Smooth muscle cell (in vitro differentiated cells): ENCODE measurements around the gene ATXN7L1. TPM values are rescaled to one million over a fixed set of nuclear protein-coding genes. Genes with fewer than 3 reads are reported as not detected.

ENCODE experiments used
- DNase-seq: peaks from one replicate; lab custom pipeline; 2025; ENCODE audit not compliant: unreplicated experiment; lab: John Stamatoyannopoulos, UW
- H2AFZ ChIP-seq: fragments of 200-600 bp; sonication (generic); 2 replicates; pipeline ENCODE4 v1.6.0; 2016; ENCODE audit warnings: antibody characterized with exemption, low read depth, mild to moderate bottlenecking
- H3F3A ChIP-seq: fragments of 200-600 bp; sonication (generic); 2 replicates; pipeline ENCODE4 v1.6.0; 2017; ENCODE audit warnings: antibody characterized with exemption, low read depth
- H3K27ac ChIP-seq: fragments of 200-600 bp; sonication (generic); 2 replicates; pipeline ENCODE4 v1.5.1; 2016; ENCODE audit warnings: low read depth, mild to moderate bottlenecking
- H3K27me3 ChIP-seq: fragments of 200-600 bp; sonication (generic); 2 replicates; pipeline ENCODE4 v1.6.1; 2016; ENCODE audit warnings: low read depth, mild to moderate bottlenecking
- H3K36me3 ChIP-seq: fragments of 200-600 bp; sonication (generic); 2 replicates; pipeline ENCODE4 v1.5.1; 2016; ENCODE audit warnings: low read depth
- H3K4me1 ChIP-seq: fragments of 200-600 bp; sonication (generic); 2 replicates; pipeline ENCODE4 v1.5.1; 2016; ENCODE audit warnings: low read depth
- H3K4me2 ChIP-seq: fragments of 200-600 bp; sonication (generic); 2 replicates; pipeline ENCODE4 v1.6.0; 2016; ENCODE audit warnings: mild to moderate bottlenecking
- H3K4me3 ChIP-seq: fragments of 200-600 bp; sonication (generic); 2 replicates; pipeline ENCODE4 v1.5.1; 2016; ENCODE audit warnings: mild to moderate bottlenecking
- H3K79me2 ChIP-seq: fragments of 200-600 bp; sonication (generic); 2 replicates; pipeline ENCODE4 v1.6.0; 2016; ENCODE audit warnings: low read depth, mild to moderate bottlenecking
- H3K9ac ChIP-seq: fragments of 200-600 bp; sonication (generic); 2 replicates; pipeline ENCODE4 v1.6.0; 2016; ENCODE audit warnings: low read depth
- H3K9me3 ChIP-seq: fragments of 200-600 bp; sonication (generic); replicated peaks from 2 replicates; pipeline ENCODE4 v1.5.1; 2016; ENCODE audit warnings: low read depth
- H4K20me1 ChIP-seq: fragments of 200-600 bp; sonication (generic); 2 replicates; pipeline ENCODE4 v1.6.0; 2016; ENCODE audit warnings: low read depth
- CTCF ChIP-seq: fragments of 200-600 bp; sonication (generic); IDR thresholded peaks from 2 replicates; pipeline ENCODE4 v1.5.1; 2017; ENCODE audit warnings: borderline replicate concordance, mild to moderate bottlenecking, antibody characterized with exemption; ENCODE audit not compliant: insufficient read depth, poor library complexity, severe bottlenecking
- WGBS: methylation state at CpG from one replicate; pipeline ENCODE4 v1.1.7; 2016; ENCODE audit warnings: low lambda C conversion rate; 5-methylcytosine and 5-hydroxymethylcytosine counted together
- polyA plus RNA-seq: library from polyadenylated mRNA; unstranded; fragments of >200 nt; fragmentation: Nextera tagmentation; extraction: Ambion mirVana; gene quantifications from 2 replicates; pipeline ENCODE4 v1.2.1, GENCODE V29; 2016
- total RNA-seq: library from RNA; depleted of rRNA; stranded (reverse); fragments of >200 nt; gene quantifications from 2 replicates; pipeline ENCODE4 v1.2.3, GENCODE V29; 2014

Gene ATXN7L1
- total and polyA plus RNA-seq, 2 experiments from 2014 or later, result 3.3 to 4.4 TPM

DNA sequence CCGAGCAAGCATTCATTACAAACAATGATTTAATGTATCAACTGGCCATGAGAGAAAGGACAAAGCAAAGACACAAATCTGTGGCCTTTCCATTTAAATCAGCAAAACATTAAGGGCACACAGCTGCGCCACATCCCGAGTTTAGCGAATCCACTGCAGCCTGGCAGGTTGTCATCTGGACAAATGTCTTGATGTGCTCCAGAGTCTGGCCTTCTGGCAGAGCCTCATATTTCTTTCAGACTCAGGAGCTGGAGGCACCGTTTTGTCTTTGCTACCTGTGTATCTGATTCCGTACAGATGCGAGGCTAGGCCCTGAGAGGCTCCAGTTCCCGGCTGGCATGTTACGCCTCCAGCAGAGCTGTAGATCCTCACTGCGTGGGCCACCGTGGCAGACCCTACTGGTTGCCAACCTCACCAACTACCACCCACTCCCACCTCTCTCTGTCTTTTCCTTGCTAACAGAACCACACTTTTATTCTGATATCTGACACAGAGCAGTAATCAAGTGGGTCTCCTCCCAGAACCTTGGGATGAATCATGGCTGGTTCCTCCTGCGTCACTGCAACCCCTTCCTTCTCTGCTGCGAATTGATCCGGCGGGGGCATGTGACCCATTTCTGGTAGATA, 254.2 kb downstream of the ATXN7L1 start:
- H3F3A ChIP-seq, result no peaks in the 10 kb centered on the region
- no peak overlapping the region for H3K27ac ChIP-seq
- H2AFZ ChIP-seq, result no peak overlapping the region
- 94% methylated on average over 15 of the region's 15 CpGs for WGBS
- H3K4me3 ChIP-seq, result no peak overlapping the region
- no peaks in the 10 kb centered on the region for H3K4me1 ChIP-seq
- no peak overlapping the region for H3K4me2 ChIP-seq
- H4K20me1 ChIP-seq, result no peaks in the 10 kb centered on the region
- H3K79me2 ChIP-seq, result no peaks in the 10 kb centered on the region
- H3K36me3 ChIP-seq, result peaks cover 8% of the 10 kb centered on the region
- no peak for TF ChIP-seq CTCF
- DNase-seq, result no peak
- H3K27me3 ChIP-seq, result no peaks in the 10 kb centered on the region
- no peaks in the 10 kb centered on the region for H3K9me3 ChIP-seq
- no peak overlapping the region for H3K9ac ChIP-seq

GRCh38 chr7:105621617-105622016, 254.8 kb downstream of the ATXN7L1 start:
- no peak for TF ChIP-seq CTCF
- Histone ChIP-seq H3K79me2 (no peaks in the 10 kb centered on the region), H4K20me1 (no peaks in the 10 kb centered on the region), H3F3A (no peaks in the 10 kb centered on the region), H2AFZ (no peak overlapping the region), H3K27me3 (no peaks in the 10 kb centered on the region), H3K9me3 (no peaks in the 10 kb centered on the region), H3K4me2 (no peak overlapping the region), H3K27ac (no peak overlapping the region), H3K4me3 (no peak overlapping the region), H3K9ac (no peak overlapping the region), H3K36me3 (peaks cover 8% of the 10 kb centered on the region), H3K4me1 (no peaks in the 10 kb centered on the region)
- WGBS, result 85% methylated on average over 3 of the region's 3 CpGs
- no peak for DNase-seq

DNA sequence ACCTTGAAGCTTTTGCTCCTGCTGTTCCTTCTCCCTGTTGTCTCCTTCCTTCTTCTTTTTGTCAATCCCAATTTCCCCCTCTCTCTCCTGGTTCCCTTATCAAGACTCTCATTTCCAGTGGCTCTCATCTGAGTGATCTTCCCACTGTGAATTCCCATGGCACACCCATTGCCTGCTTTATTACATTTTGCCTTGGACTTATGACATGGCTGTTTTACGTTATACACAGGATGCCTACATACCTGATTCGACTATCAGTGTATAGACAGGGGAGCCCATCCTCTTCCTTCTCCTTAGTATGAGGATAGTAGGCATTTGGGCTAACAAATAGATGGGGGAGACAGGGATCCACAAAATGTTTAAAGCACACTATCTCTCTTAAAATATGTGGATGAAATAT, 255.2 kb downstream of the ATXN7L1 start:
- no peak overlapping the region for H2AFZ ChIP-seq
- 45% methylated on average over 2 of the region's 2 CpGs for WGBS

More for the DNA sequence above, 255.2 kb downstream of the ATXN7L1 start:
- Histone ChIP-seq H3K9me3 (no peaks in the 10 kb centered on the region), H3K27me3 (no peaks in the 10 kb centered on the region), H3K79me2 (no peaks in the 10 kb centered on the region), H3K36me3 (peaks cover 4% of the 10 kb centered on the region), H3K4me2 (no peak overlapping the region), H3K4me1 (no peaks in the 10 kb centered on the region), H3K9ac (no peak overlapping the region), H4K20me1 (no peaks in the 10 kb centered on the region), H3K27ac (no peak overlapping the region), H3F3A (no peaks in the 10 kb centered on the region), H3K4me3 (no peak overlapping the region)
- no peak for DNase-seq
- TF ChIP-seq CTCF, result no peak
